GM12801 (cell line): ENCODE data around the gene RAB11FIP3.

Source experiments
- TF ChIP-seq, protein P1 (sequence below): IDR thresholded peaks from one replicate; pipeline ENCODE4 v1.5.1; 2011; ENCODE audit warnings: control low read depth; ENCODE audit not compliant: insufficient read length; ENCODE audit errors: extremely low read depth

RAB11FIP3 gene

DNA sequence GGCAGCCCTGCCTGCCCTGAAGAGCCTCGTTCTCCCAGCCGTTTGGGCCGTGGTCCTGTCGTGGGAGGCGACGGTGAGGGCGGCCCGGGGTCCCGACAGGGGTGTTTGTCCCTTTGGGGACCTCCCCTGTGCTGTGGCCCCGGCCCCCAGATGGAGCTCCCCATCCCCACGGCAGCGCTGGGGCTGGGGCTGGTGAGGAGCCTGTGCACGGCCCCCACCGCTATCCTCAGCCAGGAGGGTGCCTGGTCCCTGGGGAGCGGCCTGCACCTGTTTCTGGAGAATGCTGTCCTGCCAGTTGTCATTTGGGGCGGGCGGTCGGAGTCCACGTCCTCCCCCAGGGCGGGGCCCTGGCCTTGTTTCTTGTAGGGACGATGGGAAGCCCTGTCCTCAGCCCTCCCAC lies 108.7 kb downstream of the RAB11FIP3 start:
- TF ChIP-seq, protein P1, sequence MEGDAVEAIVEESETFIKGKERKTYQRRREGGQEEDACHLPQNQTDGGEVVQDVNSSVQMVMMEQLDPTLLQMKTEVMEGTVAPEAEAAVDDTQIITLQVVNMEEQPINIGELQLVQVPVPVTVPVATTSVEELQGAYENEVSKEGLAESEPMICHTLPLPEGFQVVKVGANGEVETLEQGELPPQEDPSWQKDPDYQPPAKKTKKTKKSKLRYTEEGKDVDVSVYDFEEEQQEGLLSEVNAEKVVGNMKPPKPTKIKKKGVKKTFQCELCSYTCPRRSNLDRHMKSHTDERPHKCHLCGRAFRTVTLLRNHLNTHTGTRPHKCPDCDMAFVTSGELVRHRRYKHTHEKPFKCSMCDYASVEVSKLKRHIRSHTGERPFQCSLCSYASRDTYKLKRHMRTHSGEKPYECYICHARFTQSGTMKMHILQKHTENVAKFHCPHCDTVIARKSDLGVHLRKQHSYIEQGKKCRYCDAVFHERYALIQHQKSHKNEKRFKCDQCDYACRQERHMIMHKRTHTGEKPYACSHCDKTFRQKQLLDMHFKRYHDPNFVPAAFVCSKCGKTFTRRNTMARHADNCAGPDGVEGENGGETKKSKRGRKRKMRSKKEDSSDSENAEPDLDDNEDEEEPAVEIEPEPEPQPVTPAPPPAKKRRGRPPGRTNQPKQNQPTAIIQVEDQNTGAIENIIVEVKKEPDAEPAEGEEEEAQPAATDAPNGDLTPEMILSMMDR = no peak

DNA sequence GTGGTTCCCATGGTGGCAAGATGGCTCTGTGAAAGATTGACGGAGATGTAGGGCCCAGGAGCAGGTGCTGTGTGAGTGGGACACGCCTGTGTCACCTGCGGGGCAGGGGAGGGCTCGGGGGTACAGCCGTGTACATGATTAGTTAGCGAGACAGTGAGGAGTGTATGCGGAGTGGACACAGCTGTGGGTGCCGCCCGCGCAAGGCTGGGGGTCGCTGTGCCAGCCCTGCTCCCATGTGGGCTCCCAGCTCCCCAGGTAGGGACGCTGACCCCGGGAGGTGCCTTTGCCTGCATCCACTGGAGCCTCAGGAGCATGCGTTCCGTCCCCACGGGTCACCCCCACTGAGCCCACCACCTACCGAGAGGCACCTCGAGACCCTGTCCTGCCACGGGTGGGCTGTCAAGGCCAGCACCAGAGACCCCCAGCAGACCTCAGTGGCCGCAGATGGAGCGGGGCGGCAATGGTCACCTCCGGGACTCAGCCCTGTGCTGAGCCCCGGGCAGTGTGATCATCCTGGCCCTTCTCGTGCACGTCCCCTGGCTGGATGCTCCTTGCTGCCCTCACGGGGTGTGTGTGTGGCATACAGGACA lies 109.5 kb downstream of the RAB11FIP3 start:
- TF ChIP-seq, protein P1 = no peak

DNA sequence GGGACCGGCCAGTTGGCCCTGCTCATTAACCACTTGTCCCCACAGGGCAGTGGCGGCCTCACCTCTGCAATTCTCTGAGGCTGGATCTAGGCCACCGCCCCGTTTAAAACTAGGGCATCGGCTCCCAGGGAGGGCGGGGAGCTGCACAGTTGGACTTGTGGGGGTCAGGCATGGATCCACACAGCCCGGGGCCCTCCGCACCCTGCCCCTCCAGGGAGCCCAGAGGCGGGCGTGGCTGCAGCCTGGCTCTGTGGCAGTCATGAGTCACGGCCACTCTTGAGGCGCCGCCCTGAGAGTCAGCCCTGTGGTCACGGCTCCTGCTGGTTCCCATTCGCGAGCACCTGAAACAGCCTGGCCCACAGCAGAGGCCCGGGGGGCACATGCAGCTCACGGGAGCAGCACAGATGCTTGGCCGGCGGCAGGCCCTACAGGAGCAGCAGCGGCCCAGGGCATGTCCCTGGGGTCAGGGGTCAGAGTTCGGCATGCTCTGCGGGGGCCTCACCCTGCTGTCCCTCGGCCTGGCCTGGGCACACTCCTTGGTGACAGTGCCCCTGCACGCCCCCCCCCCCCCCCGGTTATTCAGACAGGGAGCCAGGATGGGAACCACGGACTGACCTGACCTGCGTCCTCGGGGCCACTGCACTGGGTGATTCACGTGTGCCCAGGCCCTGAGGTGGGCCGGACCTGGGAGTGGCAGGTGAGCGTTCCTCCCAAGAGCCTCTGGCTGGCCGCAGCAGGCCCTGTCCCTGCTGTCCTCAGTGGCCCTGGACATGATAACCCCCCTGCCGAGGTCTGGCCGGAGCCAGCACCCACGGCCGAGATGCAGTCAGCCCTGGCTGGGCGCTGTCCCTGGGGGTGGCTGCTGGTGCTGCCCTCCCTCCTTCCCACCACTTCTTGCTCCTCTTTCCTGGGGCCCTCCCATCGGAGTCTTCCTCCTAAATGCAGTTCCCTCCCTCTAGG lies 110.3 kb downstream of the RAB11FIP3 start:
- TF ChIP-seq, protein P1 = no peak

DNA sequence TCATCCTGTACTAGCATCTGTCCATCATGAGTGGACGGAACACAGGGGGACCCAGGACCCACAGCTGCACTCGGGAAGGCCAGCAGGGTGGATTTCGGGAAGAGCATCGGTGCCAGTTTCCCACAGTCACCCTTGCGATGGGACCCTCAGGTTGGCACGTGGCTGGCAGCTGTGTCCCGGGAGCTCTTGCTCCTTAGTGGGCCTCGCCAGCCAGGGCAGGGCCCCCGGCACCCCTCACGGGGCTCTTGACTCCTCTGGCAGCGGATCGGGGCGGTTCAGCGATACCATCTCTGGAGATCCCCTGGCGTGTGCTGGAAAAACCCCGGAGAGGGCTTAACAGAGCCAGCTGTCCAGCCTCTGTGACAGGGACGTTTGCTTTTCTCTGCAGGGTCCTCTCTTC lies 111.3 kb downstream of the RAB11FIP3 start:
- TF ChIP-seq, protein P1 = no peak

GRCh38 chr16:537415-538335 lies 112.2 kb downstream of the RAB11FIP3 start:
- TF ChIP-seq, protein P1 = no peak

DNA sequence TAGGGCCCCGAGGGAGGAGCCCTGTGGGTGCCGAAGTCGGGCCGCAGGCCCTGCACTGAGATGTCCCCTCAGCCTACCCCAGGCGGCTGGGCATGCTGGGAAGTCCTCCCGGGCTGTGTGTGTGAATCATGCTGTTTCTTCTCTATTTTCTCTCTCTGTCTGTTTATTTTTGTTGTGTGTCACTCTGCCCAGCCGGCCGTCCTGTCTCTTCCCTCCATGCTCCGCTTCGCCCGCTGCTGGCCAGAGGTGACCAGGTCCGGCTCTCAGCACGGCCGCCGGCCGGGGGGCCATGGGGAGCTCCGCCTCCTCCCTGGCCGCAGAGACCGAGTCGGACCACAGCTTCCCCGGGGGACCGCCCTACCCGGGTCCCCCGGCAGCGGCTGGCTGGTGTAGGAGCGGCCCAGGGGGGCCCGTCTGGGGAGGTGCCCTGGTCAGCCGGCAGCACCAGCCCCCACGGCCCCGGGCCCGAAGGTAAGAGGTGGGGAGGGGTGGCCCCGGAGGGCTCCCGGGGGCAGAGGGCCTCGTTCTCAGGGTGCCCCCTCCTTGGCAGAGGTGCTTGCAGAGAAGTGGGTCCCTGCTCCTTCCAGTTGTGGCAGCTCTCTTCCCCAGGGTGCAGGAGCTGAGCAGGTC lies 114.6 kb downstream of the RAB11FIP3 start:
- TF ChIP-seq, protein P1 = no peak
